Dermis blood vessel endothelial cell (primary cell): ENCODE data around the gene MRPL16. TPM values are rescaled to one million over a fixed set of nuclear protein-coding genes. Genes with fewer than 3 reads are reported as not detected.
A peak's percentile ranks its signal among the peaks of the same experiment; 100 is the strongest.

Experiments
- DNase-seq: peaks from one replicate; pipeline ENCODE4 v3.0.0; 2010
- total RNA-seq: library from RNA; depleted of rRNA; stranded (reverse); fragments of >200 nt; gene quantifications from 2 replicates; pipeline ENCODE4 v1.2.3, GENCODE V29; 2014

The MRPL16 gene
- total RNA-seq, 1 donor from 2014 or later = 35.9 TPM

GRCh38 chr11:59770319-59770718 is 40.3 kb downstream of the MRPL16 start:
- no peak for DNase-seq

- DNase-seq = no peak
Observed at GRCh38 chr11:59769828-59770227, 40.8 kb downstream of the MRPL16 start.

GRCh38 chr11:59769111-59769510 is 41.5 kb downstream of the MRPL16 start:
- peak; percentile 32 for DNase-seq

- DNase-seq = no peak
Observed at GRCh38 chr11:59767225-59767611, 43.4 kb downstream of the MRPL16 start.

GRCh38 chr11:59766542-59767224 is 43.9 kb downstream of the MRPL16 start:
- DNase-seq = no peak

GRCh38 chr11:59765068-59765735 is 45.4 kb downstream of the MRPL16 start:
- DNase-seq = no peak

- peak; percentile 29 for DNase-seq
Observed at GRCh38 chr11:59761993-59762392, 48.6 kb downstream of the MRPL16 start.

GRCh38 chr11:59760771-59761170 is 49.8 kb downstream of the MRPL16 start:
- DNase-seq = no peak

GRCh38 chr11:59759900-59760299 is 50.7 kb downstream of the MRPL16 start:
- no peak for DNase-seq

GRCh38 chr11:59758401-59759037 is 52.1 kb downstream of the MRPL16 start:
- no peak for DNase-seq

GRCh38 chr11:59756845-59757244 is 53.7 kb downstream of the MRPL16 start:
- peak; percentile 49 for DNase-seq

- DNase-seq = peak; percentile 52
Observed at GRCh38 chr11:59756558-59756840, 54.1 kb downstream of the MRPL16 start.

Other genes starting within 250 kb of the MRPL16 start
- gene OSBP, start 195.0 kb downstream of the MRPL16 start, total RNA-seq = 41.5 and 68.4 TPM in 2 replicates
- 6.0 and 13.0 TPM in 2 replicates for gene PATL1, start 141.7 kb downstream of the MRPL16 start, total RNA-seq
- gene OR10V1, start 96.9 kb downstream of the MRPL16 start, total RNA-seq = not detected in 2 replicates
- gene STX3, start 55.4 kb downstream of the MRPL16 start, total RNA-seq = 77.5 and 143 TPM in 2 replicates
- gene CBLIF, start 34.7 kb upstream of the MRPL16 start, total RNA-seq = not detected in 2 replicates
- gene TCN1, start 55.7 kb upstream of the MRPL16 start, total RNA-seq = 0.17 TPM in 1 of 2 replicates, not detected in the other
- not detected in 2 replicates for gene OOSP3, start 68.0 kb upstream of the MRPL16 start, total RNA-seq
- gene OOSP1, start 127.7 kb upstream of the MRPL16 start, total RNA-seq = not detected in 2 replicates
- gene OOSP4A, start 153.3 kb upstream of the MRPL16 start, total RNA-seq = not detected in 2 replicates
- gene OOSP4B, start 206.4 kb upstream of the MRPL16 start, total RNA-seq = not detected in 2 replicates
- gene OOSP2, start 229.6 kb upstream of the MRPL16 start, total RNA-seq = not detected in 2 replicates
- gene MS4A3, start 245.9 kb upstream of the MRPL16 start, total RNA-seq = not detected in 2 replicates